Measurements from ENCODE around the gene ACBD6. TPM values are rescaled to one million over a fixed set of nuclear protein-coding genes. Genes with fewer than 3 reads are reported as not detected.

Gene ACBD6
- total RNA-seq, 4 donors from 2014 or later: 26.6 to 51.3 (median 34.4) TPM

DNA sequence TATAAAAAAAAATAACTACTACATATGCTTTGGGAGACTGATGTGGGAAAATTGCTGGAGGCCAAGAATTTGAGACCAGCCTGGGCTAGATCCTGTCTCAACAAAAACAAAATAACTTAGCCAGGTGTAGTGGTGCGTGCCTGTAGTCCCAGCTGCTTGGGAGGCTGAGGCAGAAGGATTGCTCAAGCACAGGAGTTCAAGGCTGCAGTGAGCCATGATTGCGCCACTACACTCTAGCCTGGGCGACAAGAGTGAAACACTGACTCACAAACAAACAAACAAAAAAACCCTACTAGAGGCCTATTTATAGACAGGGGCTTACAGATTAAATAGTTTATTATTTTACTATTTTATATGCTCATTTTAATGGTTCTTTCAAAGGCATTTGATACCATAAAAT is 192.3 kb downstream of the ACBD6 start:
- no peak for DNase-seq
- H3K27ac ChIP-seq: no peak overlapping the region
- no peaks in the 10 kb centered on the region for H3K4me1 ChIP-seq
- no peak for TF ChIP-seq POLR2A (IDR thresholded peaks at IDR 0.05)
- TF ChIP-seq, protein P1, sequence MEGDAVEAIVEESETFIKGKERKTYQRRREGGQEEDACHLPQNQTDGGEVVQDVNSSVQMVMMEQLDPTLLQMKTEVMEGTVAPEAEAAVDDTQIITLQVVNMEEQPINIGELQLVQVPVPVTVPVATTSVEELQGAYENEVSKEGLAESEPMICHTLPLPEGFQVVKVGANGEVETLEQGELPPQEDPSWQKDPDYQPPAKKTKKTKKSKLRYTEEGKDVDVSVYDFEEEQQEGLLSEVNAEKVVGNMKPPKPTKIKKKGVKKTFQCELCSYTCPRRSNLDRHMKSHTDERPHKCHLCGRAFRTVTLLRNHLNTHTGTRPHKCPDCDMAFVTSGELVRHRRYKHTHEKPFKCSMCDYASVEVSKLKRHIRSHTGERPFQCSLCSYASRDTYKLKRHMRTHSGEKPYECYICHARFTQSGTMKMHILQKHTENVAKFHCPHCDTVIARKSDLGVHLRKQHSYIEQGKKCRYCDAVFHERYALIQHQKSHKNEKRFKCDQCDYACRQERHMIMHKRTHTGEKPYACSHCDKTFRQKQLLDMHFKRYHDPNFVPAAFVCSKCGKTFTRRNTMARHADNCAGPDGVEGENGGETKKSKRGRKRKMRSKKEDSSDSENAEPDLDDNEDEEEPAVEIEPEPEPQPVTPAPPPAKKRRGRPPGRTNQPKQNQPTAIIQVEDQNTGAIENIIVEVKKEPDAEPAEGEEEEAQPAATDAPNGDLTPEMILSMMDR (IDR thresholded peaks at IDR 0.05): no peak
- H3K9me3 ChIP-seq: no peaks in the 10 kb centered on the region
- H3K36me3 ChIP-seq: peaks cover 0 to 14% (median 4%) of the 10 kb centered on the region in 3 donors
- intact Hi-C loops (cut with DNase I): no loop called here
- H3K4me3 ChIP-seq: no peak overlapping the region
- 69 to 81% methylated on average over 3 of the region's 3 CpGs for WGBS, 2 donors
- H3K27me3 ChIP-seq: no peaks in the 10 kb centered on the region

DNA sequence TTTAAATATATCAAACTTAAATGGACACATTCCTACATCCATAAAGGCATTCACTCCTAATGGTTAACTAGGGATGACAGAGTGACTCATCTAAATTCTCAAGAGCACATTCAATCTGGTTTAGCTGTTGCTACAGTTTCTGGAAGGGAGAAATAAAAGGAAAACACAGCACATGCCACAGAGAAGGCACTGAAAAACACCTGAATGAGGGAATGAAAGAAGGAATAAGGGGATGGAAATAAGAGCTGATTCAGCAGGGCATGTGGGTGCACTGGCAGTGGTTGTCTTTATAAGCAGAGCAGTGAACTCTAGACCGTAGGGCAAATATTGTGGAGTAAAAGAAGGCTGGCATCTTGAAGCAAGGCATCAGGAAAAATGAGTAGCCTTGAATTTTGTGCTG is 193.0 kb downstream of the ACBD6 start:
- Histone ChIP-seq H3K9me3 (no peaks in the 10 kb centered on the region), H3K27me3 (no peaks in the 10 kb centered on the region), H3K36me3 (peaks cover 0 to 14% (median 4%) of the 10 kb centered on the region in 3 donors), H3K4me1 (no peaks in the 10 kb centered on the region), H3K27ac (no peak overlapping the region), H3K4me3 (no peak overlapping the region)
- DNase-seq: no peak
- TF ChIP-seq, protein P1 (IDR thresholded peaks at IDR 0.05): no peak
- TF ChIP-seq POLR2A (IDR thresholded peaks at IDR 0.05): no peak
- WGBS, 2 donors: 88 to 91% methylated on average over 1 of the region's 1 CpG
- intact Hi-C loops (cut with DNase I): no loop called here

DNA sequence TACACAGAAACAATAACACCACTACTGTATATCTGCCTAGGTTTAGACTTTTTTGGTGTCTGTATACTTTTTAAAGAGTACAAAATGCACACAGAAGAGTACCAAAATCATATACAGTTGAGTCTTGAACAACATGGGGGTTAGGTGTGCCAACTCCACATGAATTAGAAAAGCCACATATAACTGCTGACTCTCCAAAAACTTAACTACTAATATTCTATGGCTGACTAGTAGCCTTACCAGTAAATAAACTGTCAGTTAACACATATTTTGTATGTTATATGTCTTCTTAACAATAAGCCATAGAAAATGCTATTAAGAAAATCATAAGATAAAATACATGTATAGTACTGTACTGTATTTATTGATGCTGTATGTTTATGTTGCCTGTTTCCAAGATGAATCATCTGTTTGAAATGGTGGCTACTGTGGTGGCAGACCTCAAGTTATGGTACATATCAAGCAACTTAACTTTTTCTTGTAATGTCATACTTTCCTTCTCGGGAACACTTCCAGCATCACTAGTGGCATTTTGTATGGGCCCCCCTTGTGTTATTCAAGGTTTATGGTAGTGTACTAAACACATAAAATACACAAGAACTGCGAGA is 201.1 kb downstream of the ACBD6 start:
- Histone ChIP-seq H3K4me1 (no peaks in the 10 kb centered on the region), H3K27me3 (no peaks in the 10 kb centered on the region), H3K27ac (no peak overlapping the region), H3K36me3 (no peaks in the 10 kb centered on the region), H3K9me3 (no peaks in the 10 kb centered on the region), H3K4me3 (no peak overlapping the region)
- intact Hi-C loops (cut with DNase I): no loop called here
- TF ChIP-seq, protein P1 (IDR thresholded peaks at IDR 0.05): no peak
- no peak for TF ChIP-seq POLR2A (IDR thresholded peaks at IDR 0.05)
- DNase-seq: no peak
- 81 to 91% methylated on average over 2 of the region's 2 CpGs for WGBS, 2 donors

DNA sequence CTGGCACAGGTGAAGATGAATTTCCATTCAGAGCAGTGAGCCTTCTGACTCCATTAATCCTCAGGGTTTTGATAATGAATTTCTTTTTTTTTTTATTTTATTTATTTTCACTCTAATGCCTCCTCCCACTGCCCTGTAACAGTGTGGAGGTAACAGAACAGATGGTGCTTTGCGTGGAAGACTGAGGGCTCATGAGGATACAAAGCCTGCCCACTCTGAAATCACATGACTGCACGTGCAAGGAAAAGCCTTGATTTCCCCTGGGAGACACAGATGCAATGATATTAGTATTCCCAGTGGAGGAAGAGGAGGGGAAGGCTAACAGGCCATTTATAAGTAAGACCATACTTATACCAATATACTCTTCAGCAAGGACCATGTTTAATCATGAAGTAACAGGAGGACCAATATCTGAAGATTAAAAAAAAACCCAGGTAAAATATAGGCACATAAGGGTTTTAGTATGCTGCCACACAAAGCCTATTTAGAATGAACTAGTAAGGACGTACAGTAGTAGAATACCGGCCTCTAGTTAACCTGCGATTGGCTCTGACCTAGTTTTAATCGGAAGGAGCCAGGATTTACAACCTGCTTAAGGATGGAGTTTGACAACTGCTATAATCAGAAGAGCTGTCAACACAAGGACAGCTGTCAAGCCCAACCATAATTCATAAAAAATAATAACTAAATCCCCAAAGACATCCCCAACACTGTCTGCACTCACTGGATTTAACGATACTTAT is 202.7 kb downstream of the ACBD6 start:
- no peak overlapping the region for H3K27ac ChIP-seq
- no peak overlapping the region for H3K4me3 ChIP-seq
- H3K36me3 ChIP-seq: no peaks in the 10 kb centered on the region
- H3K4me1 ChIP-seq: no peaks in the 10 kb centered on the region
- DNase-seq: no peak
- H3K27me3 ChIP-seq: no peaks in the 10 kb centered on the region
- intact Hi-C loops (cut with DNase I): no loop called here
- TF ChIP-seq, protein P1 (IDR thresholded peaks at IDR 0.05): no peak
- TF ChIP-seq POLR2A (IDR thresholded peaks at IDR 0.05): no peak
- no peaks in the 10 kb centered on the region for H3K9me3 ChIP-seq
- WGBS, 2 donors: 84 to 93% methylated on average over 7 of the region's 7 CpGs

DNA sequence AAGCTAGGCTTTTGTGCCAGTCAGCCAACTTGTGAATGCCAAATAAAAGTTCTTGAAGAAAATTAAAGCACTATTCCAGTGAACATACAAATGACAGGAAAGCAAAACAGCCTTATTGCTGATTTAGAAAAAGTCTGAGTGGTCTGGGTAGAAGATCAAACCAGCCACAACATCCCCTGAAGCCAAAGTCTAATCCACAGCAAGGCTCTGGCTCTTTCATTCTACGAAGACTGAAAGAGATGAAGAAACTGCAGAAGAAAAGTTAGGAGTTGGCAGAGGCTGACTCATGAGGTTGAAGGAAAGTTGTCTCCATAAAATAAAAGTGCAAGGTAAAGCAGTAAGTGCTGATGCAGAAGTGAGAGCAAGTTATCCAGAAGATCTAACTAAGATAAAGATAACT is 206.4 kb downstream of the ACBD6 start:
- no peak for DNase-seq
- intact Hi-C loops (cut with DNase I): no loop called here
- WGBS, 2 donors: 67 to 75% methylated on average over 1 of the region's 1 CpG
- Histone ChIP-seq H3K27ac (no peak overlapping the region), H3K27me3 (no peaks in the 10 kb centered on the region), H3K4me3 (no peak overlapping the region), H3K4me1 (no peaks in the 10 kb centered on the region), H3K9me3 (no peaks in the 10 kb centered on the region), H3K36me3 (no peaks in the 10 kb centered on the region)
- TF ChIP-seq, protein P1 (IDR thresholded peaks at IDR 0.05): no peak
- TF ChIP-seq POLR2A (IDR thresholded peaks at IDR 0.05): no peak
